Measurements from ENCODE around the gene ZNF560. TPM values are rescaled to one million over a fixed set of nuclear protein-coding genes. Genes with fewer than 3 reads are reported as not detected.

The ZNF560 gene
- total and polyA plus RNA-seq, 2 of the 13 experiments (the other 11 are each of a cell fraction or from before 2014, with no cell fraction given) = not detected

DNA sequence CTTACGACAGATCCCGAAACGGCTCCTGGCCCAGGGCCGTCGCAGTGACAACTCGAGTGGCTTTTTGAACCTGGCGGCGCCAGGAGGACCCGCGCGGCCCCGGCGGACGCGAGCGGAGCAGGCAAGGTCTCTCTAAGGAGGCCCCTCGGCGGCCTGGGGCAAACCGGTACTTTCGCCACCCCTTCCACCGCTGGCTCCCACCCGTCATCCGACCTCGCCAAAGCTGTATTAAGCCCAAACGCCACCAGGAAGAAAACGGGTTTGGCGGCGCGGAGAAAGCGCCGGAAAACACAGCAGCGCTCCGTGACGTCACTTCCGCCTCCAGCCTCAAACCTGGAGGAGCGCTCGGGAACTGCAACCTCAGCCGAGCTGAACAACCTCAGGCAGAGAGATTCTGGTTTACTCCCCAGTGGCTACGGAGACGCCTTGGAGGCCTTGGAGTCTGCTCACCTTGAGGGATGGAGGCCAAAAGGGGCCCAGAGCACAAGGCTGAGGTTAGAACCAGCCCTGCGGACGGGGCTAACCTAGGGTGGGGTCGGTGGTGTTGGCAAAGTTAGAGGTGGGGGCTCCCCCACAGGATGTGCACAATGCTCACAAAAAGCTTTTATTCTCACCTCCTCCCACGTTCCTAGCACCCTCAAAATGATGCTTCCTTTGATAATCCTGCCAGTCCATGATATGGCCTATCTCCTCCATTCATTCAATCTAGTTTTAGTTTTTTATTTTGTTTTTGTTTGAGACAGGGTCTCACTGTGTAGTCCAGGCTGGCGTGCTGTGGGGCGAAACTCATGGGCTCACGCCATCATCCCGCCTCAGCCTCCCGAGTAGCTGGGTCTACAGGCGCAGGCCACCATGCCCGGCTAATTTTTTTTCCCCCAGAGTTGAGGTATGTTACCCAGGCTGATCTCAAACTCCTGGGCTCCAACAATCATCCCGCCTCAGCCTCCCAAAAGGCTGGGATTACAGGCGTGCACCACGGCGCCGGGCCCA lies 62.8 kb downstream of the ZNF560 start, which contains the start of gene ZNF266 (continued):
- TF ChIP-seq ZFP36L2 (CRISPR knock-in tag; IDR thresholded peaks at IDR 0.05) (no peak), ZSCAN12 (CRISPR knock-in tag; IDR thresholded peaks at IDR 0.05) (no peak), ZNF205 (CRISPR knock-in tag; IDR thresholded peaks at IDR 0.05) (peak; percentile 91; the same call in 1 of the 2 replicates), KLF11 (CRISPR knock-in tag; IDR thresholded peaks at IDR 0.05) (peak; percentile 40; the same call in 1 of the 2 replicates), ZNF788 (CRISPR knock-in tag; IDR thresholded peaks at IDR 0.05; ENCODE audit: borderline replicate concordance) (peak; percentile 51; the same call in 1 of the 2 replicates), HMG20A (CRISPR knock-in tag; IDR thresholded peaks at IDR 0.05; ENCODE audit: borderline replicate concordance) (no peak), STAG1 (CRISPR knock-in tag; IDR thresholded peaks at IDR 0.05) (0 out of 2 replicates have a peak, but pooled peaks have one; percentile 5), HMG20B (CRISPR knock-in tag; conservative IDR thresholded peaks at IDR 0.05) (no peak), MED13 (CRISPR knock-in tag; IDR thresholded peaks at IDR 0.05) (no peak), ZNF749 (CRISPR knock-in tag; IDR thresholded peaks at IDR 0.05; ENCODE audit: borderline replicate concordance) (no peak), SP4 (CRISPR knock-in tag; IDR thresholded peaks at IDR 0.05) (no peak)
- TF ChIP-seq, protein P1, sequence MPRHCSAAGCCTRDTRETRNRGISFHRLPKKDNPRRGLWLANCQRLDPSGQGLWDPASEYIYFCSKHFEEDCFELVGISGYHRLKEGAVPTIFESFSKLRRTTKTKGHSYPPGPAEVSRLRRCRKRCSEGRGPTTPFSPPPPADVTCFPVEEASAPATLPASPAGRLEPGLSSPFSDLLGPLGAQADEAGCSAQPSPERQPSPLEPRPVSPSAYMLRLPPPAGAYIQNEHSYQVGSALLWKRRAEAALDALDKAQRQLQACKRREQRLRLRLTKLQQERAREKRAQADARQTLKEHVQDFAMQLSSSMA (CRISPR knock-in tag; IDR thresholded peaks at IDR 0.05) = no peak
- TF ChIP-seq, protein P2, sequence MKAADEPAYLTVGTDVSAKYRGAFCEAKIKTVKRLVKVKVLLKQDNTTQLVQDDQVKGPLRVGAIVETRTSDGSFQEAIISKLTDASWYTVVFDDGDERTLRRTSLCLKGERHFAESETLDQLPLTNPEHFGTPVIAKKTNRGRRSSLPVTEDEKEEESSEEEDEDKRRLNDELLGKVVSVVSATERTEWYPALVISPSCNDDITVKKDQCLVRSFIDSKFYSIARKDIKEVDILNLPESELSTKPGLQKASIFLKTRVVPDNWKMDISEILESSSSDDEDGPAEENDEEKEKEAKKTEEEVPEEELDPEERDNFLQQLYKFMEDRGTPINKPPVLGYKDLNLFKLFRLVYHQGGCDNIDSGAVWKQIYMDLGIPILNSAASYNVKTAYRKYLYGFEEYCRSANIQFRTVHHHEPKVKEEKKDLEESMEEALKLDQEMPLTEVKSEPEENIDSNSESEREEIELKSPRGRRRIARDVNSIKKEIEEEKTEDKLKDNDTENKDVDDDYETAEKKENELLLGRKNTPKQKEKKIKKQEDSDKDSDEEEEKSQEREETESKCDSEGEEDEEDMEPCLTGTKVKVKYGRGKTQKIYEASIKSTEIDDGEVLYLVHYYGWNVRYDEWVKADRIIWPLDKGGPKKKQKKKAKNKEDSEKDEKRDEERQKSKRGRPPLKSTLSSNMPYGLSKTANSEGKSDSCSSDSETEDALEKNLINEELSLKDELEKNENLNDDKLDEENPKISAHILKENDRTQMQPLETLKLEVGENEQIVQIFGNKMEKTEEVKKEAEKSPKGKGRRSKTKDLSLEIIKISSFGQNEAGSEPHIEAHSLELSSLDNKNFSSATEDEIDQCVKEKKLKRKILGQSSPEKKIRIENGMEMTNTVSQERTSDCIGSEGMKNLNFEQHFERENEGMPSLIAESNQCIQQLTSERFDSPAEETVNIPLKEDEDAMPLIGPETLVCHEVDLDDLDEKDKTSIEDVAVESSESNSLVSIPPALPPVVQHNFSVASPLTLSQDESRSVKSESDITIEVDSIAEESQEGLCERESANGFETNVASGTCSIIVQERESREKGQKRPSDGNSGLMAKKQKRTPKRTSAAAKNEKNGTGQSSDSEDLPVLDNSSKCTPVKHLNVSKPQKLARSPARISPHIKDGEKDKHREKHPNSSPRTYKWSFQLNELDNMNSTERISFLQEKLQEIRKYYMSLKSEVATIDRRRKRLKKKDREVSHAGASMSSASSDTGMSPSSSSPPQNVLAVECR (CRISPR knock-in tag; IDR thresholded peaks at IDR 0.05; ENCODE audit: borderline replicate concordance) = peak; percentile 92
- TF ChIP-seq, protein P3, sequence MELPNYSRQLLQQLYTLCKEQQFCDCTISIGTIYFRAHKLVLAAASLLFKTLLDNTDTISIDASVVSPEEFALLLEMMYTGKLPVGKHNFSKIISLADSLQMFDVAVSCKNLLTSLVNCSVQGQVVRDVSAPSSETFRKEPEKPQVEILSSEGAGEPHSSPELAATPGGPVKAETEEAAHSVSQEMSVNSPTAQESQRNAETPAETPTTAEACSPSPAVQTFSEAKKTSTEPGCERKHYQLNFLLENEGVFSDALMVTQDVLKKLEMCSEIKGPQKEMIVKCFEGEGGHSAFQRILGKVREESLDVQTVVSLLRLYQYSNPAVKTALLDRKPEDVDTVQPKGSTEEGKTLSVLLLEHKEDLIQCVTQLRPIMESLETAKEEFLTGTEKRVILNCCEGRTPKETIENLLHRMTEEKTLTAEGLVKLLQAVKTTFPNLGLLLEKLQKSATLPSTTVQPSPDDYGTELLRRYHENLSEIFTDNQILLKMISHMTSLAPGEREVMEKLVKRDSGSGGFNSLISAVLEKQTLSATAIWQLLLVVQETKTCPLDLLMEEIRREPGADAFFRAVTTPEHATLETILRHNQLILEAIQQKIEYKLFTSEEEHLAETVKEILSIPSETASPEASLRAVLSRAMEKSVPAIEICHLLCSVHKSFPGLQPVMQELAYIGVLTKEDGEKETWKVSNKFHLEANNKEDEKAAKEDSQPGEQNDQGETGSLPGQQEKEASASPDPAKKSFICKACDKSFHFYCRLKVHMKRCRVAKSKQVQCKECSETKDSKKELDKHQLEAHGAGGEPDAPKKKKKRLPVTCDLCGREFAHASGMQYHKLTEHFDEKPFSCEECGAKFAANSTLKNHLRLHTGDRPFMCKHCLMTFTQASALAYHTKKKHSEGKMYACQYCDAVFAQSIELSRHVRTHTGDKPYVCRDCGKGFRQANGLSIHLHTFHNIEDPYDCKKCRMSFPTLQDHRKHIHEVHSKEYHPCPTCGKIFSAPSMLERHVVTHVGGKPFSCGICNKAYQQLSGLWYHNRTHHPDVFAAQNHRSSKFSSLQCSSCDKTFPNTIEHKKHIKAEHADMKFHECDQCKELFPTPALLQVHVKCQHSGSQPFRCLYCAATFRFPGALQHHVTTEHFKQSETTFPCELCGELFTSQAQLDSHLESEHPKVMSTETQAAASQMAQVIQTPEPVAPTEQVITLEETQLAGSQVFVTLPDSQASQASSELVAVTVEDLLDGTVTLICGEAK (IDR thresholded peaks at IDR 0.05) = peak; percentile 51; the same call in 1 of the 2 replicates
- TF ChIP-seq, protein P3 (CRISPR knock-in tag; IDR thresholded peaks at IDR 0.05) = peak; percentile 44; the same call in 1 of the 2 replicates
